ENCODE data around the gene PTCH1.

The PTCH1 gene

GRCh38 chr9:95440447-95440846, 76.3 kb downstream of the PTCH1 start:
- DNase-seq (ENCODE audit: low read depth, low spot score), result no peak

- no peak for DNase-seq (ENCODE audit: low read depth, low spot score)
Observed at GRCh38 chr9:95438561-95439357, 78.0 kb downstream of the PTCH1 start.

GRCh38 chr9:95437559-95437958, 79.2 kb downstream of the PTCH1 start:
- DNase-seq (ENCODE audit: low read depth, low spot score), result no peak

GRCh38 chr9:95436416-95436815, 80.4 kb downstream of the PTCH1 start:
- no peak for DNase-seq (ENCODE audit: low read depth, low spot score)

- DNase-seq (ENCODE audit: low read depth, low spot score), result no peak
Observed at GRCh38 chr9:95435074-95435728, 81.6 kb downstream of the PTCH1 start.

- DNase-seq (ENCODE audit: low read depth, low spot score), result no peak
Observed at GRCh38 chr9:95434116-95435073, 82.4 kb downstream of the PTCH1 start.

GRCh38 chr9:95433096-95433819, 83.5 kb downstream of the PTCH1 start:
- no peak for DNase-seq (ENCODE audit: low read depth, low spot score)

- no peak for DNase-seq (ENCODE audit: low read depth, low spot score)
Observed at GRCh38 chr9:95431286-95431685, 85.5 kb downstream of the PTCH1 start.

- no peak for DNase-seq (ENCODE audit: low read depth, low spot score)
Observed at GRCh38 chr9:95429948-95430620, 86.7 kb downstream of the PTCH1 start.

GRCh38 chr9:95429096-95429495, 87.7 kb downstream of the PTCH1 start:
- DNase-seq (ENCODE audit: low read depth, low spot score), result no peak

- DNase-seq (ENCODE audit: low read depth, low spot score), result no peak
Observed at GRCh38 chr9:95425910-95426551, 90.7 kb downstream of the PTCH1 start.

GRCh38 chr9:95422650-95423049, 94.1 kb downstream of the PTCH1 start:
- DNase-seq (ENCODE audit: low read depth, low spot score), result no peak

- DNase-seq (ENCODE audit: low read depth, low spot score), result no peak
Observed at GRCh38 chr9:95420518-95420917, 96.3 kb downstream of the PTCH1 start.

- no peak for DNase-seq (ENCODE audit: low read depth, low spot score)
Observed at GRCh38 chr9:95419444-95419843, 97.3 kb downstream of the PTCH1 start.

GRCh38 chr9:95415158-95415557, 101.6 kb downstream of the PTCH1 start:
- DNase-seq (ENCODE audit: low read depth, low spot score), result no peak

GRCh38 chr9:95413793-95414192, 103.0 kb downstream of the PTCH1 start:
- DNase-seq (ENCODE audit: low read depth, low spot score), result no peak

GRCh38 chr9:95411054-95411892, 105.5 kb downstream of the PTCH1 start:
- DNase-seq (ENCODE audit: low read depth, low spot score), result no peak

- no peak for DNase-seq (ENCODE audit: low read depth, low spot score)
Observed at GRCh38 chr9:95409650-95410426, 106.9 kb downstream of the PTCH1 start.

- DNase-seq (ENCODE audit: low read depth, low spot score), result no peak
Observed at GRCh38 chr9:95407524-95407923, 109.2 kb downstream of the PTCH1 start.
